Embryonic facial prominence (tissue), 1 donor: ENCODE measurements around the gene DOCK11.

Experiments
- DNase-seq: peaks from one replicate; pipeline ENCODE4 v3.0.0-alpha.2; 2016; ENCODE audit errors: extremely low spot score

Gene DOCK11

DNA sequence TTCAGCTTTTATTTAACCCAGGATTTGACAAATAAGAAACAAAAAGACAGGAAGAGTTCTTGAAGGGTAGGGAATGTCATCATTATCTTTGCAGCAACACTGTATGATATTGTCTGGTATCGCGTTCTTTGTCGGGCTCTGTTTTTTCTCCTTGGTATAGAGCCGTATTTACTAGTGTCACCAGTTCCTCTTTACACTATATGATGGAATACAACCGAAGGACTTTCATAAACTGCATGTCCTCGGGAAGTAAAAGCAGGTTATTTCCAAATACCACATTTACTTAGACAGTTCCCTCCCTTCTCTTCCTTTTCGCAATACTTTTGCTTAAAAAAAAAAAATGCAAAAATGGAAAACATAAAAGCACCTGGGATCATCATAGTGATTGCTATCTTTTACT, 135.2 kb downstream of the DOCK11 start:
- DNase-seq = no peak

GRCh38 chrX:118631586-118631985, 136.0 kb downstream of the DOCK11 start:
- no peak for DNase-seq

- DNase-seq = no peak
Measured at GRCh38 chrX:118632862-118633261, 137.2 kb downstream of the DOCK11 start.

DNA sequence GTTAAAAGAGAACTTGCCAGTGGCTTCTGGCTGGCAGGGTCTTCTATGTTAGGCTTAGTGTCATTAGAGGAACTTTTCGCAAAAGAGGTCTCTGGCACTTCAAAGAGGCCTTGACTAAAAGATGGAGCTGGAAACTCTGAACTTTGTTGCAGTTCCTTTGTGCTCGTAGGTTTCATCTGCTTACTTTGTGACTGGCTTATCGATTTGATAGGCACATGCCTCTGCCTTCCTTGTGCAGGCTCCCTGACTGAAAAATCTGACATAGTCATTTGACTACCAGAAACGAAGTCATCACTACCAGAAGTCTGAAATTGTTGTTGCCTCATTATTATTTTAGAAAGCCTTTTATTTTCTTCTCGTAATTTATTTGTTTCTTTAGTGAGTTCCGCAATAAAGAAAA, 137.9 kb downstream of the DOCK11 start:
- no peak for DNase-seq

- no peak for DNase-seq
Measured at GRCh38 chrX:118634336-118634735, 138.7 kb downstream of the DOCK11 start.

- no peak for DNase-seq
Measured at GRCh38 chrX:118637997-118638396, 142.4 kb downstream of the DOCK11 start.

- DNase-seq = no peak
Measured at GRCh38 chrX:118644378-118644777, 148.8 kb downstream of the DOCK11 start.

GRCh38 chrX:118652717-118653116, 157.1 kb downstream of the DOCK11 start:
- no peak for DNase-seq

DNA sequence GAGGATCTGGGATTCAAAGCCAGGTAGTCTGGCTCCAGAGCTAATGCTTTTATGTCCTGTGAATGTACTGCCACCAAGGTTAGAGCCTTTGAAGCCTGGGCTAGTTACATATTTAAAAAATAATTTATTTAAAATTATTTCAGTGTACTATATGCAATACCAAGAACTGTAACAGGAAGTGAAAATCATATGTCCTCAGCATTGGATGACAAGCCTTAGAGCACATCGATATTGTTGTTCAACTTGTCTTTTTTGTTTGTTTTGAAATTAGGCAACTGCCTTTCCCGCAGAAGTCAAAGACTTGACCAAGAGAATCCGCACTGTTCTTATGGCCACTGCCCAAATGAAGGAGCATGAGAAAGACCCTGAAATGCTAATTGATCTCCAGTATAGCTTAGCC, 158.7 kb downstream of the DOCK11 start:
- DNase-seq = no peak

- no peak for DNase-seq
Measured at GRCh38 chrX:118655561-118656246, 160.1 kb downstream of the DOCK11 start.

DNA sequence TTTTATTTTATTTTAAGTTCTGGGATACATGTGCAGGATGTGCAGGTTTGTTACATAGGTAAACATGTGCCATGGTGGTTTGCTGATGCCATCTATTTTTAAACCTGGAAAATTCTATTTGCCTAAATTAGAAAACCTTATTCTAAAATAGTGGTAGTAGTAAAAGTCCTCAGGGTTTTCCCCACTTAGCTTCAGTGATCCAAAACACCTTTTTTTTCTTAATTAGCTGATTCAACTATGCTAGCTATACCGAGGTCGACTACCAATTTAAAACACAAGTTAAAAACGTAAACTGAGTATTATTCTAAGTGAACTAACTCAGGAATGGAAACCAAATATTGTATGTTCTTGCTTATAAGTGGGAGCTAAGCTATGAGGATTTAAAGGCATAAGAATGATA, 161.8 kb downstream of the DOCK11 start:
- DNase-seq = no peak

GRCh38 chrX:118660085-118660484, 164.5 kb downstream of the DOCK11 start:
- DNase-seq = no peak

- DNase-seq = no peak
Measured at GRCh38 chrX:118665204-118665603, 169.6 kb downstream of the DOCK11 start.

DNA sequence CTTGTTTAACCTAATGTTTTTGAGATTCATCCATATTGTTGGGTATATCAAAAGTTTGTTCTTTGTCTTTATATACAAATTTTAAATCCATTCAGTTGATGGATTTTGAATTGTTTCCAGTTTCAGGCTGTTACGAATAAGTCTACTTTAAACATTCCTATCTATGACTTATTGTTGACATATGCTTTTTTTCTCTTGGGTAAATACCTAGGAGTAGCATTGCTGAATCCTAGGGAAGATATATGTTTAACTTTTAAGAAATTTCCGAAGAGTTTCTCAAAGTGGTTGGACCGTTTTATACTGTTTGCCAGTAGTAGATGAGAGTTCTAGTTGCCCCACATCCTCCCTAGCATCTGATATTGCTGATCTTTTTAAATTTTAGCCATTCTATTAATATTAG, 170.9 kb downstream of the DOCK11 start:
- no peak for DNase-seq

DNA sequence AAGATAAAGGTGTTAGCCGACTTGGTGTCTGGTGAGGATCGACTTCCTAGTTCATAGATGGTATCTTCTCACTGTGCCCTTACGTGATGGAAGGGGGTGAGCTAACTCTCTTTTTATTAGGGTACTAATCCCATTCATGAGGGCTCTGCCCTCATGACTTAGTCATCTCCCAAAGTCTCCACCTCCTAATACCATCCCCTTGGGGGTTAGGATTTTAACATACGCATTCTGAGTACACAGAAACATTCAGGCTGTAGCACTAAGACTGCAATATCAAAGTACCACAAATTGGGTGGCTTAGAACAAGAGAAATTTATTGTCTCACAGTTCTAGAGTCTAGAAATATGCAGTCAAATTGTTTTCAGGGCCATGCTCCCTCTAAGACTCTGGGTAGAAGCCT, 173.8 kb downstream of the DOCK11 start:
- DNase-seq = no peak

DNA sequence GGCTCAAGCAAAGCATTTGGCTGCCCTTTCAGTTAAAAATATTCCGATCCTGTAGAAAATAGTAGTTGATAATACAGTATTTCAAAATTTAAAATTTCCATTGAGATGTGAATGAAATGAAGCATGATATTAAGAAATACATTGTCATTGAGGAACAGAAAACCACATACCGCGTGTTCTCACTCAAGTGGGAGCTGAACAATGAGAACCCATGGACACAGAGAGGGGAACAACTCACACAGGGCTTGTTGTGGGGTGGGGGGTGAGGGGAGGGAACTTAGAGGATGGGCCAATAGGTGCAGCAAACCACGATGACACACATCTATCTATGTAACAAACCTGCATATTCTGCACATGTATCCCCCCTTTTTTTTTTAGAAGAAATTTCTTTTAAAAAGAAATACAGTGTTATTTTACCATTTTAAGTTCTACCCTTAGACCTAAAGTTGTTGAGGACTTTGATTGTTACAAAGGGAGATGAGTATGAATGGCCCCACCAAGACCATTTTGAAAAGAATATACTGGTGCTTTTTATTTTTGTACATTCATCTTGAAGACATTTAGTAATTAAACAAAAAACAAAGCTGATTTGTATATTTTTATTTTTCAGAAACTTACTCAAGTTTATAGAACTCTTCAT, 179.8 kb downstream of the DOCK11 start:
- no peak for DNase-seq

GRCh38 chrX:118675966-118676349, 180.3 kb downstream of the DOCK11 start:
- DNase-seq = no peak

DNA sequence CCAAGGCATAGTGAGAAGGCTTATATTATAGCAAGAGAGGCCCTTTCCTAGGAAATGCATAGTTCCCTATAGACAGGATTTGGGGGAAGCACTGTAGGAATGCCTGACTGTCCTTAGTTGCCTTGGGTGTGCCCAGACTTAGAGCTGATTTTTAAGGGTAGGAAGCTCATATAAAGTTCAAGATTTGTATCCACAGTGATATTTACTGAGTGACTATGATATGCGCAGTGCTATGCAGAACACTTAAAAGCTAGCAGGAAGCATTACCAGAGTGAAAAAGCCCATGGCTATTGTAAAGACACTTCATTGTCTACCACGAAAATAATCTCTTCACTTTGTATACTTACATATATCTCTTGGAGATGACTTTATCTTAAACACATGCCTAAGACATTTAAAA, 181.7 kb downstream of the DOCK11 start:
- no peak for DNase-seq

DNA sequence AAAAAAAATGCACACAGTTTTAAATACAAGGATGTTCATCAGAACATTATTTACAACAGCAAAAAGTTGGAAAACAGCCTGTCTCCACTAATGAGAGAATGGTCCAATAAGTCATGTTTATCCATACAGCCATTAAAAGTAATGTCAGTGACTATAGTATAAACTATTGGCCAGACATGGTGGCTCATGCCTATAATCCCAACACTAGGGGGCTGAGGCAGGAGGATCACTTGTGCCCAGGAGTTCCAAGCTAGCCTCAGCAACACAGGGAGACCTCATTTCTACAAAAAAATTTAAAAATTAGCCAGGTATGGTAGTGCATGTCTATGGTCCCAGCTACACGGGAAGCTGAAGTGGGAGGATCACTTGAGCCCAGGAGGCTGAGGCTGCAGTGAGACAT, 183.7 kb downstream of the DOCK11 start:
- no peak for DNase-seq

GRCh38 chrX:118682258-118683014, 186.8 kb downstream of the DOCK11 start:
- DNase-seq = no peak

- no peak for DNase-seq
Measured at GRCh38 chrX:118685393-118685792, 189.8 kb downstream of the DOCK11 start.

DNA sequence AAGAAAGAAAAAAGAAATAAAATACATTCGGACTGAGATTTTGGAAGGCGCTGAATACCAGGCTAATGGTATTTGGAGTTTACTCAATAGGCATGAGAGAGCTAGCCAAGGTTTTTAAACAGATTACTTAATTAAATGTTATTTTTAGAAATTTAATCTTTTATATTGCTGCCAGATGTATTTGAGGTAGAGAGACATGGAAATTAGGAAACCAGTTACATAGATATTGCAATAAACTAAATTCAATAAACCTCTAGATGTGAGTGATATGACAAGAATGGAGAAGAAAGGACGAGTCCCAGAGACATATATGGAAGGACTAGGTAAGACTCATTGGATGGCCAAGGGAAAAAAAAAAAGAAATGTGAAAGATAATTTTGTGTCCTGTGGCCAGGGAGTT, 193.3 kb downstream of the DOCK11 start:
- no peak for DNase-seq

DNA sequence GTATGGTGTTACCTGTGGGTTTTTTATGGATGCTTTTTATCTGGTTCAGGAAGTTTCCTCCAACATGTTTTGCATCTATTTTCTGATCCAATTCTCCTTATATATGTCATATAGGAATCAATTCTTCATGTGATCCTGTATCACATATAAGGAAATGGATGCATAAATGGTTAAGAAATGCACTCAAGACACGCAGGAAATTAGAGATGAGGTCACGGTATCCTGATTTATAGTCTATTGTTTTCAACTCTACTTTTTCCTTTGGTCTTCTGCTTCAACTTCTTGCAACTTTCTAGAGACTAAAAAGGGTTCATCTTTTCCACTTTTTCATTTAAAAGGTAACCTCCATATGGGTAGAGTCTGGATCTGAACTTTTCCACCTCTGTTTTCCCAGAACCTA, 198.2 kb downstream of the DOCK11 start:
- no peak for DNase-seq
